MM.1S (cell line): ENCODE data around the gene ZNF555.

Experiments
- DNase-seq: peaks from one replicate; pipeline ENCODE4 v3.0.0-alpha.2; 2015
- H2AFZ ChIP-seq: fragments of 300-600 bp; sonication (generic); 2 replicates; pipeline ENCODE4 v1.6.0; 2016; ENCODE audit warnings: antibody characterized with exemption, low read length
- H3F3A ChIP-seq: fragments of 300-600 bp; sonication (generic); 2 replicates; pipeline ENCODE4 v1.6.1; 2016; ENCODE audit warnings: mild to moderate bottlenecking, antibody characterized with exemption, low read length, moderate library complexity, mixed read lengths; ENCODE audit not compliant: insufficient read depth
- H3K27ac ChIP-seq: fragments of 300-600 bp; sonication (generic); 2 replicates; pipeline ENCODE4 v1.5.1; 2016; ENCODE audit warnings: mild to moderate bottlenecking, low read length
- H3K27me3 ChIP-seq: fragments of 300-600 bp; sonication (generic); replicated peaks from 2 replicates; pipeline ENCODE4 v1.6.0; 2016; ENCODE audit warnings: low read length; ENCODE audit not compliant: insufficient read depth
- H3K36me3 ChIP-seq: fragments of 300-600 bp; sonication (generic); replicated peaks from 2 replicates; pipeline ENCODE4 v1.6.1; 2016; ENCODE audit warnings: mild to moderate bottlenecking, low read length, mixed read lengths; ENCODE audit not compliant: insufficient read depth
- H3K4me1 ChIP-seq: fragments of 300-600 bp; sonication (generic); 2 replicates; pipeline ENCODE4 v1.6.1; 2016; ENCODE audit warnings: low read length, mixed read lengths
- H3K4me2 ChIP-seq: fragments of 300-600 bp; sonication (generic); 2 replicates; pipeline ENCODE4 v1.6.0; 2016; ENCODE audit warnings: low read depth, low read length
- H3K4me3 ChIP-seq: fragments of 300-600 bp; sonication (generic); 2 replicates; pipeline ENCODE4 v1.5.1; 2016; ENCODE audit warnings: low read length, mixed read lengths
- H3K79me2 ChIP-seq: fragments of 300-600 bp; sonication (generic); 2 replicates; pipeline ENCODE4 v1.6.1; 2016; ENCODE audit warnings: mixed run types, low read length, mixed read lengths
- H3K9ac ChIP-seq: fragments of 300-600 bp; sonication (generic); 2 replicates; pipeline ENCODE4 v1.6.1; 2016; ENCODE audit warnings: low read length, mixed read lengths
- H3K9me2 ChIP-seq: fragments of 300-600 bp; sonication (generic); replicated peaks from 2 replicates; pipeline ENCODE4 v1.6.1; 2016; ENCODE audit warnings: mild to moderate bottlenecking, low read length, mixed read lengths; ENCODE audit not compliant: insufficient read depth
- H3K9me3 ChIP-seq: fragments of 300-600 bp; sonication (generic); replicated peaks from 2 replicates; pipeline ENCODE4 v1.6.1; 2016; ENCODE audit warnings: mild to moderate bottlenecking, low read length, mixed read lengths; ENCODE audit not compliant: insufficient read depth
- H4K20me1 ChIP-seq: fragments of 300-600 bp; sonication (generic); 2 replicates; pipeline ENCODE4 v1.6.1; 2016; ENCODE audit warnings: mild to moderate bottlenecking, low read length, moderate library complexity, mixed read lengths; ENCODE audit not compliant: insufficient read depth
- EZH2 ChIP-seq: fragments of 300-600 bp; sonication (generic); optimal IDR thresholded peaks from 2 replicates; pipeline ENCODE3; 2017; ENCODE audit warnings: low read depth, mild to moderate bottlenecking, antibody characterized with exemption, low read length, mixed read lengths
- EZH2phosphoT487 ChIP-seq: fragments of 300-600 bp; sonication (generic); IDR thresholded peaks from 2 replicates; pipeline ENCODE4 v1.6.1; 2018; ENCODE audit warnings: antibody characterized with exemption, low read length
- TF ChIP-seq, protein P1 (sequence below): fragments of 300-600 bp; sonication (generic); IDR thresholded peaks from 2 replicates; pipeline ENCODE4 v1.5.1; 2016; ENCODE audit warnings: antibody characterized with exemption, low read length, mixed read lengths

Gene ZNF555

DNA sequence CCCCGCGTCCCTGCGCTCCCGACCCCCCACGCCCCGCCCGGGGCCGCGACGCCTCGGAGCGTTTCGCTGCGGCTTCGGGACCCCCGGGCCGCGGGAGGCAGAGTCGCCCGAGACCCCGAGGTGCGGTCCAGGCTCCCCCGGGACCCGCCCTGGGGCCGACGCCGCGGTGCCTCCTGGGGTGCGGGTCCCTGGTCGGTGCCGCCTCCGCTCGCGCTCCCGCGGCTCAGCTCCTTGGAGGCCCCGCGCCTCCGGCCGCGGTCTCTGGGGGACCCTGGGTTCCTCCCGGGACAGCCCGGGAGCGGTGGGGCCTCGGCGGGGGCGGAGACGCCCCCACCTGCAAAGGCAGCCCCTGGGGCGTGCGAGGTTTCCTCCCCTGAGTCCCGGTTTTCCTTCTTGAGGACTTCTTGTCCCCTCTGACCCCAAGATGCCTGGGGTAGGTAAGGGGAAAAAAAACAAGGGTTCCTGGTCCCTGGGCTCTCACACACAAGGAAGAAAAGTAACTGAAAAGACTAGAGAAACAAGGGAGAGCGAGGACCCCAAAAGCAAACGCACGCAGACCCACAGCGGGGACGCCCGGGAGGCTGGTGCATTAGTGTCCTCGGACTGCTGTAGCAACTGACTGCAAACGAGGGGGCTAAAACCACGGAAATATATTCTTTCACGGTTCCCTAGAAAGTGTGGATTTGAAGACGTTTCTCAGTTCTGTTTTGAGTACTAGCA lies 740 bp downstream of the ZNF555 start:
- TF ChIP-seq EZH2 (no peak), EZH2phosphoT487 (no peak)
- TF ChIP-seq, protein P1, sequence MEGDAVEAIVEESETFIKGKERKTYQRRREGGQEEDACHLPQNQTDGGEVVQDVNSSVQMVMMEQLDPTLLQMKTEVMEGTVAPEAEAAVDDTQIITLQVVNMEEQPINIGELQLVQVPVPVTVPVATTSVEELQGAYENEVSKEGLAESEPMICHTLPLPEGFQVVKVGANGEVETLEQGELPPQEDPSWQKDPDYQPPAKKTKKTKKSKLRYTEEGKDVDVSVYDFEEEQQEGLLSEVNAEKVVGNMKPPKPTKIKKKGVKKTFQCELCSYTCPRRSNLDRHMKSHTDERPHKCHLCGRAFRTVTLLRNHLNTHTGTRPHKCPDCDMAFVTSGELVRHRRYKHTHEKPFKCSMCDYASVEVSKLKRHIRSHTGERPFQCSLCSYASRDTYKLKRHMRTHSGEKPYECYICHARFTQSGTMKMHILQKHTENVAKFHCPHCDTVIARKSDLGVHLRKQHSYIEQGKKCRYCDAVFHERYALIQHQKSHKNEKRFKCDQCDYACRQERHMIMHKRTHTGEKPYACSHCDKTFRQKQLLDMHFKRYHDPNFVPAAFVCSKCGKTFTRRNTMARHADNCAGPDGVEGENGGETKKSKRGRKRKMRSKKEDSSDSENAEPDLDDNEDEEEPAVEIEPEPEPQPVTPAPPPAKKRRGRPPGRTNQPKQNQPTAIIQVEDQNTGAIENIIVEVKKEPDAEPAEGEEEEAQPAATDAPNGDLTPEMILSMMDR, result no peak
- Histone ChIP-seq H3K9me3 (no peaks in the 10 kb centered on the region), H2AFZ (peak overlapping the region; percentile 20; the same call in 1 of the 2 replicates), H3K79me2 (no peaks in the 10 kb centered on the region), H3K4me2 (peak overlapping the region; percentile 72), H3K36me3 (no peaks in the 10 kb centered on the region), H3K4me3 (peak overlapping the region; percentile 82), H3K9me2 (no peaks in the 10 kb centered on the region), H3K27me3 (peaks cover 8% of the 10 kb centered on the region; the same call in 1 of the 2 replicates), H3F3A (peaks cover 7% of the 10 kb centered on the region; the same call in 1 of the 2 replicates), H4K20me1 (no peaks in the 10 kb centered on the region), H3K27ac (no peak overlapping the region), H3K4me1 (0 out of 2 replicates have a peak, but pooled peaks cover 3% of the 10 kb centered on the region), H3K9ac (no peak overlapping the region; the same call in 1 of the 2 replicates)
- no peak for DNase-seq

DNA sequence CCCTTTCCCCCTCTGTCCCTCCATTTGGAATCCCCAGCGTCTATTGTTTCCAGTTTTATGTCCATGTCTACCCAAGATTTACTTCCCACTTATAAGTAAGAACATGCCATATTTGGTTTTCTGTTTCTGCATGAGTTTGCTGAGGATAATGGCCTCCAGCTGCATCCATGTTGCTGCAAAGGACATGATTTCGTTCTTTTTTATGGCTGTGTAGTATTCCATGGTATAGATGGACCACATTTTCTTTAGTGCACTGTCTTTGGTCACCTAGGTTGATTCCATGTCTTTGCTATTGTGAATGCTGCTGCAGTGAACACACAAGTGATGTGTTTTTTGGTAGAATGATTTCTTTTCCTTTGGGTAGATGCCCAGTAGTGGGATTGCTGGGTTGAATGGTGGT lies 3.8 kb downstream of the ZNF555 start:
- H3K4me1 ChIP-seq, result 0 out of 2 replicates have a peak, but pooled peaks cover 3% of the 10 kb centered on the region
- no peaks in the 10 kb centered on the region for H3K9me2 ChIP-seq
- H3K9me3 ChIP-seq, result no peaks in the 10 kb centered on the region
- no peak overlapping the region for H3K4me2 ChIP-seq
- H4K20me1 ChIP-seq, result no peaks in the 10 kb centered on the region
- TF ChIP-seq EZH2, result no peak
- TF ChIP-seq EZH2phosphoT487, result no peak
- TF ChIP-seq, protein P1, result no peak
- peaks cover 7% of the 10 kb centered on the region; the same call in 1 of the 2 replicates for H3F3A ChIP-seq
- no peak overlapping the region for H3K27ac ChIP-seq
- DNase-seq, result no peak
- peaks cover 8% of the 10 kb centered on the region; the same call in 1 of the 2 replicates for H3K27me3 ChIP-seq
- H3K79me2 ChIP-seq, result no peaks in the 10 kb centered on the region
- no peak overlapping the region for H2AFZ ChIP-seq
- H3K4me3 ChIP-seq, result no peak overlapping the region
- H3K9ac ChIP-seq, result no peak overlapping the region
- H3K36me3 ChIP-seq, result no peaks in the 10 kb centered on the region

DNA sequence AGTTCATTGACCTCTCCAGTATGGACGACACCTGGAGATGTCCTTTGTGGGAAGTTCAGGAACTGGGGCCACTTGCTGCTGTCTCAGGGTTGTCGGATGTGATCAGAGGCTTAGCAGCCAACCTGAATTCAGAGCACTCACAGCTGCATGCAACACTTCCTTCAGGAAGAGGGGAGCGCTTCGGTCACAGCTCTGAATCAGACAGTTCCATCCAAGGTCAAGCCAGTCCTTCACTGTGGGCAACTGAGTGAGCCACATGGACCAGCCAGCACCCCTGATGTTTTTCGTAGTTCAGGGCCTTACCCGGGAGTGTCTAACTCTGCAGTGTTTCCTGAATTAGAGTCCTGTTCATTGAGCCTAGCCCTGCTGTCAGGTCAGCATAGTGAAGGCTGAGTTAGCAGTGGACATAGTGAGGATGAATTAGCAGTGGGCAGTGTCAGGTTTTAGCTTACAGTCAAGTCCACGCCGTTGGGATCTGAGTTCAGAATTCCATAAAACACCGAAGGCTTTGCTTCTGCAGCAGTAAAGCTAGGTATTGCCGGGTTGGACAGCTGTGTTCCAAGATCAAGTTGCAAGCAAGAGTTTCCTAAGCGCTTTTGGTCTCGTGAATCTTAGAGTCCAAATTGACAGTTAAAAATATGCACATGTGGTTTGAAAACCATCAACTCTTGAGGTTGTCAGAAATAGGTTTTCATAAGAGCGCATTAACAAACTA lies 5.1 kb downstream of the ZNF555 start:
- Histone ChIP-seq H3K27ac (no peak overlapping the region), H3K9me3 (no peaks in the 10 kb centered on the region), H3K4me3 (no peak overlapping the region), H3K4me2 (no peak overlapping the region), H3K9ac (no peak overlapping the region), H3K27me3 (peaks cover 8% of the 10 kb centered on the region; the same call in 1 of the 2 replicates), H3K9me2 (no peaks in the 10 kb centered on the region), H2AFZ (no peak overlapping the region), H3F3A (no peaks in the 10 kb centered on the region), H3K36me3 (no peaks in the 10 kb centered on the region), H3K79me2 (no peaks in the 10 kb centered on the region), H3K4me1 (0 out of 2 replicates have a peak, but pooled peaks cover 3% of the 10 kb centered on the region), H4K20me1 (no peaks in the 10 kb centered on the region)
- TF ChIP-seq, protein P1, result no peak
- no peak for TF ChIP-seq EZH2
- no peak for TF ChIP-seq EZH2phosphoT487
- no peak for DNase-seq
